ENCODE results near the gene RGS9.

The RGS9 gene

DNA sequence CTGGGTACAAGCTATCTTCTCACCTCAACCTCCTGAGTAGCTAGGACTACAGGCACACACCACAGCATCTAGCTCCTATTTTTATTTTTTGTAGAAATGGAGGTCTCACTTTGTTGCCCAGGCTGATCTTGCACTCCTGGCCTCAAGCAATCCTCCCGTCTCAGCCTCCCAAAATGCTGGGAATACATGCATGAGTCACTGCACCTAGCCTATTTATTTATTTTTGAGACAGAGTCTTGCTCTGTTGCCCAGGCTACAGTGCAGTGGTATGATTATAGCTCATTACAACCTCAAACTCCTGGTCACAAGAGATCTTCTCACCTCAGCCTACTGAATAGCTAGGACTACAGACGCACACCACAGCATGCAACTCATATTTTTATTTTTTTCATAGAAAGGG, 40.1 kb upstream of the RGS9 start:
- H3K4me3 ChIP-seq (ENCODE audit: low read depth, low read length) = no peak overlapping the region
- TF ChIP-seq, protein P1, sequence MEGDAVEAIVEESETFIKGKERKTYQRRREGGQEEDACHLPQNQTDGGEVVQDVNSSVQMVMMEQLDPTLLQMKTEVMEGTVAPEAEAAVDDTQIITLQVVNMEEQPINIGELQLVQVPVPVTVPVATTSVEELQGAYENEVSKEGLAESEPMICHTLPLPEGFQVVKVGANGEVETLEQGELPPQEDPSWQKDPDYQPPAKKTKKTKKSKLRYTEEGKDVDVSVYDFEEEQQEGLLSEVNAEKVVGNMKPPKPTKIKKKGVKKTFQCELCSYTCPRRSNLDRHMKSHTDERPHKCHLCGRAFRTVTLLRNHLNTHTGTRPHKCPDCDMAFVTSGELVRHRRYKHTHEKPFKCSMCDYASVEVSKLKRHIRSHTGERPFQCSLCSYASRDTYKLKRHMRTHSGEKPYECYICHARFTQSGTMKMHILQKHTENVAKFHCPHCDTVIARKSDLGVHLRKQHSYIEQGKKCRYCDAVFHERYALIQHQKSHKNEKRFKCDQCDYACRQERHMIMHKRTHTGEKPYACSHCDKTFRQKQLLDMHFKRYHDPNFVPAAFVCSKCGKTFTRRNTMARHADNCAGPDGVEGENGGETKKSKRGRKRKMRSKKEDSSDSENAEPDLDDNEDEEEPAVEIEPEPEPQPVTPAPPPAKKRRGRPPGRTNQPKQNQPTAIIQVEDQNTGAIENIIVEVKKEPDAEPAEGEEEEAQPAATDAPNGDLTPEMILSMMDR (IDR thresholded peaks at IDR 0.05; ENCODE audit: insufficient read depth, low read depth, low read length, missing control alignments) = no peak
- no peak for DNase-seq (ENCODE audit: low read depth)

DNA sequence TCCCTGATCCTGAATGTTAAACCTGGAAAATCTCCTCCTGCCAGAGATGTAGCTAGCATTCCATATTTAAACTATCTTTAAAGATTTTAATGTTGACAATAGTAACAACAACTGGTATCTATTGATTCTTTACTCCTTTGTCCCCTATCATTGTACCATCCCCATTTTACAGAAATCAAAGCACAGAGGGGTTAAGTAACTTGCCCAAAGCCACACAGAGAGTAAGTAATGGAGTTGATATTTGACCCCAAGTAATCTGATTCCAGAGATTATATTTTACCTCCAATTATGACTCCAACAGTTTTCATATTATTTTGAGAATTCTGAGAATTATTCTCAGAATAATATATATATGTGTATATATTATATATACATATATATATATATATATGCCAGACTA, 37.7 kb upstream of the RGS9 start:
- DNase-seq (ENCODE audit: low read depth) = no peak
- TF ChIP-seq, protein P1 (IDR thresholded peaks at IDR 0.05; ENCODE audit: insufficient read depth, low read depth, low read length, missing control alignments) = no peak
- H3K4me3 ChIP-seq (ENCODE audit: low read depth, low read length) = no peak overlapping the region; the same call in 1 of the 2 replicates

DNA sequence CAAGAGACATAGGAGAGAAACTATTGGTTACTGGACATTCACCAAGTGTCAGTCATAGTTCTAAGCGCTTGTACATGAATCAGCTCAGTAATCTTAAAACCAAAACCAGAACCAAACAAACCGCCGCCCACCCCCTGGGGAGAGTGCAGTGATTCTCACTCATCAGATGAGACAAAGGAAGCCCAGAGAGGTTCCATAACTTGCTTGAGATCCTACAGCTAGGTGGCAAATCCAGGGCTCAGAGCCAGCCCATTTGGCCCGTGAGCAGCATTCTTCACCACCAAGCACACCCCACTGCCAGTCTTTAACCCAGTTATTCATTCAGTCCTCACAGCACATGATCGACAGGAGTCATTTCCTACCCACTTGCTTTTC, 37.2 kb upstream of the RGS9 start:
- peak overlapping the region; percentile 85 for H3K4me3 ChIP-seq (ENCODE audit: low read depth, low read length)
- TF ChIP-seq, protein P1 (IDR thresholded peaks at IDR 0.05; ENCODE audit: insufficient read depth, low read depth, low read length, missing control alignments) = no peak
- peak; percentile 93 for DNase-seq (ENCODE audit: low read depth)

DNA sequence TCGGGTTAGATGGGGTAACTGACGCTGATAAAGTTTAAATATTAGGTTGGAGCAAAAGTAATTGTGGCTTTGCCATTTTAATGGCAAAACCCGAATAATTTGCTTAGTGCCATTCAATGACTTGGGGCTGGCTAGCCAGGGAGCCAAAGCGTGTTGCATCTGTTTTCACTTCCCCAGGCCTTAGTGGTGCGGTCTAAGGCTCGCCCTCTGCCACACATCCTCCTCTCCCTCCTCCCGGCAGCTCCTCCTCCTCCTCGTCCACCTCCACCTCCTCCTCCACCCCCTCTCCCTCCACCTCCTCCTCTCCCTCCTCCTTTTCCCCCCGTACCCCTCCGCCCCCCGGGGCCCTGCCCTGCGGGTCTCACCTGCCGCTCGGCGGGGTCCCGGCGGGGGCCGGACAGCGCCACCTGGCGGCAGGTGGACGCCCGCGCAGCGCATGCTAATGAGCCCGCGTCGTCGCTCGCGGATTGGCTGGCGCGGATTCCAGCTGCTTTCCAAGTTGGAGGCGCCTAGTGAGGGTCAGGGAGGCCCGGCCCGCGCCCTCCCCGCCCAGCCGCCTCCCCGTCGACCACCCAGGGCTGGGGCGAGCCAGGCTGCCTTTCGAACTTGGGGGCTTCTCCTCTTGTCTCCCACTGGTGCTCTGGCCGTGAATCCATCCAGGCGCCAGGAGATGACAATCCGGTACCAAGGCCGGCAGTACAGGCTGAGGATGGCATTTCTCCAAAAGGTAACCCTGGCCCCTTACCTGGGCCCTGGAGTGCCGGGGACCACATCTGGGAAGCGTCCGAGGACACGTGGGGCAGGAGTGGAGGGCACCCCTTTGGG, 36.6 kb upstream of the RGS9 start:
- peak; percentile 92 for DNase-seq (ENCODE audit: low read depth)
- TF ChIP-seq, protein P1 (IDR thresholded peaks at IDR 0.05; ENCODE audit: insufficient read depth, low read depth, low read length, missing control alignments) = peak; percentile 88

DNA sequence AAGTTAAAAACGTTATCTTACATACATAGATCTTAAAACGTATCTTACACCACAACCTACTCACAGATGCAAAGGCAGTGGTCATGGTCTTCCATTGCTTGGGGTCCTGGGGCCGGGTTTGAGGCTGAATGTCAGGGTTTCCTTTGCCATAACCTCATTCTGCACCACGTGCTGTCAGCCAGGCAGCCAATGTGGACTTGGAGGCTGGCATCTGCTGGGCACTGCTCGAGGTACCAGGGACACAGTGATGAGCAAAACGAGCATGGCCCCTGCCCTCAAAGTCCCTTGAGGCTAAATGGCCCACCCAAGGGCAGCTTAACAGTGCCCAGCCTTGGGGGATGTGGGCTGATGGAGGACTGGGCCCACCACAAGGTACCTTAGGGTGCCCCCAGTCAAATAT, 35.8 kb upstream of the RGS9 start:
- peak overlapping the region; percentile 85 for H3K4me3 ChIP-seq (ENCODE audit: low read depth, low read length)
- no peak for DNase-seq (ENCODE audit: low read depth)
- TF ChIP-seq, protein P1 (IDR thresholded peaks at IDR 0.05; ENCODE audit: insufficient read depth, low read depth, low read length, missing control alignments) = no peak

More for the DNA sequence above, 36.6 kb upstream of the RGS9 start:
- H3K4me3 ChIP-seq (ENCODE audit: low read depth, low read length) = peak overlapping the region; percentile 85

DNA sequence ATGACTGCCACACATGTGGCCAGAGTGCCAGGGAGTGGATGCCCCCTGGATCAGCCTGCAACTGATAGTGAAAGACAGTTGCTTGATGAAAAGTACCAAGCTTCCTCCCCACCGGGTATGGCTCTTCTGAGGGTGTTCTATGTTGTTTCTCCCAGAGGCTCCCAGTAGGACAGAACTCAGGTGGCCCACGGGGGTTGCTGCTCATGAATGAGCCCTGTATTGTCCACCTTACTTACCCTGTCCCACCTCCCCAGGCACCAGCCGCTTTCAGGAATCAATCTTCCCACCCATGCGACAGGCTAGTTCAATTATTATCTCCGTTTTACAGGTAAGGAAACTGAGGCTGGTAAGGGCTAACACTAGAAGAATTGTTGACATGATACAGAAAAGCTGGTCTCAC, 34.9 kb upstream of the RGS9 start:
- no peak for DNase-seq (ENCODE audit: low read depth)
- TF ChIP-seq, protein P1 (IDR thresholded peaks at IDR 0.05; ENCODE audit: insufficient read depth, low read depth, low read length, missing control alignments) = no peak
- H3K4me3 ChIP-seq (ENCODE audit: low read depth, low read length) = no peak overlapping the region

DNA sequence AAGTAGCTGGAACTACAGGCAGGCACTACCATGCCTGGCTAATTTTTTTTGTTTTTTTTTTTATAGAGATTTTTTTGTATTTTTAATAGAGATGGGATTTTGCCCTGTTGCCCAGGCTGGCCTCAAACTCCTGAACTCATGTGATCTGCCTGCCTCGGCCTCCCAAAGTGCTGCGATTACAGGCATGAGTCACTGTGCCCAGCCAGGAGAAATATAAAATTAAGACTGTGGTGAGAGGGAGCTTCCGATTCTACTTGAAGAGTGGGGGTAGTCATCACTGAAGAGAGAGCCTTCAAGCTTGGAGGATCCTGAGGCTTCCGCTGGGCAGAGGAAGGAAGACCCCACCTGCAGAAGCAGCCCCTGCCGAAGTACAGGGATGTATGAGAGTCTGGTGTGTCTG, 34.4 kb upstream of the RGS9 start:
- DNase-seq (ENCODE audit: low read depth) = no peak
- TF ChIP-seq, protein P1 (IDR thresholded peaks at IDR 0.05; ENCODE audit: insufficient read depth, low read depth, low read length, missing control alignments) = no peak

More for the DNA sequence above, 34.4 kb upstream of the RGS9 start:
- H3K4me3 ChIP-seq (ENCODE audit: low read depth, low read length) = no peak overlapping the region

All from GM12865 (cell line).